HG02840 (cell line): Measurements from ENCODE around the gene FAM98C.

Experiments
- ATAC-seq: cut with Tn5 transposase; IDR thresholded peaks from one replicate; pipeline ENCODE4 v1.9.1; 2021; ENCODE audit warnings: mild to moderate bottlenecking, moderate library complexity, moderate number of reproducible peaks; ENCODE audit not compliant: unreplicated experiment, low FRiP score

FAM98C gene

GRCh38 chr19:38451036-38451435, 48.1 kb downstream of the FAM98C start:
- no peak for ATAC-seq

GRCh38 chr19:38451629-38452028, 48.7 kb downstream of the FAM98C start:
- ATAC-seq: no peak

GRCh38 chr19:38452430-38453366, 49.8 kb downstream of the FAM98C start:
- no peak for ATAC-seq

- no peak for ATAC-seq
These were observed 50.7 kb downstream of the FAM98C start for GRCh38 chr19:38453596-38453995.

- no peak for ATAC-seq
These were observed 52.1 kb downstream of the FAM98C start for GRCh38 chr19:38455031-38455430.

- no peak for ATAC-seq
These were observed 54.3 kb downstream of the FAM98C start for GRCh38 chr19:38457202-38457601.

GRCh38 chr19:38457690-38458405, 55.0 kb downstream of the FAM98C start:
- no peak for ATAC-seq
